Activated T-cell treated with anti-CD3 and anti-CD28 coated beads, Interleukin-2, amount 50 U/mL, for 4 hours (primary cell): Measurements from ENCODE around the gene MIS18BP1. TPM values are rescaled to one million over a fixed set of nuclear protein-coding genes. Genes with fewer than 3 reads are reported as not detected.

ENCODE experiments used
- ATAC-seq, 2 donors: fragments of 200-7000 bp; cut with Tn5 transposase; one replicate each; pipeline ENCODE4 v1.10.0; 2021
- DNase-seq: peaks from one replicate; pipeline ENCODE4 v3.0.0-alpha.2; 2020
- H3K27me3 Mint-ChIP-seq: one replicate; pipeline ENCODE4 v1.8.0; 2021; ENCODE audit warnings: low read depth, mixed read lengths
- H3K36me3 Mint-ChIP-seq: one replicate; pipeline ENCODE4 v1.8.0; 2022; ENCODE audit warnings: mixed read lengths; ENCODE audit not compliant: insufficient read depth
- H3K4me1 Mint-ChIP-seq: one replicate; pipeline ENCODE4 v1.8.0; 2021; ENCODE audit warnings: low read depth, mixed read lengths
- H3K4me3 Mint-ChIP-seq: one replicate; pipeline ENCODE4 v1.8.0; 2021; ENCODE audit warnings: mild to moderate bottlenecking, moderate library complexity, mixed read lengths
- H3K9me3 Mint-ChIP-seq: one replicate; pipeline ENCODE4 v1.8.0; 2021; ENCODE audit warnings: mixed read lengths
- total RNA-seq, 3 donors: library from RNA; stranded (reverse); gene quantifications; one replicate each; pipeline ENCODE4 v1.2.1, GENCODE V29; 2021

MIS18BP1 gene
- total RNA-seq, 3 donors from 2014 or later = 17.3 to 22.2 (median 18.8) TPM

- no peak for DNase-seq
- Mint-ChIP-seq H3K27me3 (no peaks in the 10 kb centered on the region), H3K4me1 (no peaks in the 10 kb centered on the region), H3K4me3 (no peak overlapping the region), H3K9me3 (no peaks in the 10 kb centered on the region), H3K36me3 (peaks cover 20% of the 10 kb centered on the region)
- no peak for ATAC-seq
These were observed 40.8 kb downstream of the MIS18BP1 start for GRCh38 chr14:45212231-45212630.

- Mint-ChIP-seq H3K4me1 (no peaks in the 10 kb centered on the region), H3K4me3 (no peak overlapping the region), H3K36me3 (peaks cover 26% of the 10 kb centered on the region), H3K9me3 (no peaks in the 10 kb centered on the region), H3K27me3 (no peaks in the 10 kb centered on the region)
- ATAC-seq = no peak
- DNase-seq = no peak
These were observed 41.7 kb downstream of the MIS18BP1 start for GRCh38 chr14:45211295-45211694.

GRCh38 chr14:45210159-45210558 lies 42.8 kb downstream of the MIS18BP1 start:
- H3K36me3 Mint-ChIP-seq = peaks cover 28% of the 10 kb centered on the region
- DNase-seq (no peak), ATAC-seq (no peak)

GRCh38 chr14:45204241-45204640 lies 48.8 kb downstream of the MIS18BP1 start:
- Mint-ChIP-seq H3K36me3 (peaks cover 18% of the 10 kb centered on the region), H3K4me3 (no peak overlapping the region), H3K9me3 (no peaks in the 10 kb centered on the region), H3K27me3 (no peaks in the 10 kb centered on the region), H3K4me1 (peaks cover 4% of the 10 kb centered on the region)
- DNase-seq = no peak
- ATAC-seq = no peak

More at GRCh38 chr14:45210159-45210558, 42.8 kb downstream of the MIS18BP1 start:
- H3K4me1 Mint-ChIP-seq = no peaks in the 10 kb centered on the region
- H3K27me3 Mint-ChIP-seq = no peaks in the 10 kb centered on the region
- no peak overlapping the region for H3K4me3 Mint-ChIP-seq
- H3K9me3 Mint-ChIP-seq = no peaks in the 10 kb centered on the region

- Mint-ChIP-seq H3K27me3 (no peaks in the 10 kb centered on the region), H3K4me1 (peaks cover 4% of the 10 kb centered on the region), H3K4me3 (no peak overlapping the region)
These were observed 51.1 kb downstream of the MIS18BP1 start for GRCh38 chr14:45201905-45202304.

GRCh38 chr14:45199230-45199629 lies 53.8 kb downstream of the MIS18BP1 start:
- Mint-ChIP-seq H3K4me1 (peaks cover 4% of the 10 kb centered on the region), H3K9me3 (no peaks in the 10 kb centered on the region), H3K27me3 (no peaks in the 10 kb centered on the region), H3K36me3 (peaks cover 15% of the 10 kb centered on the region), H3K4me3 (no peak overlapping the region)
- ATAC-seq (no peak), DNase-seq (no peak)

More at GRCh38 chr14:45201905-45202304, 51.1 kb downstream of the MIS18BP1 start:
- DNase-seq = no peak
- Mint-ChIP-seq H3K36me3 (peaks cover 13% of the 10 kb centered on the region), H3K9me3 (no peaks in the 10 kb centered on the region)
- ATAC-seq = peak in 1 of 2 donors; percentile 43

- Mint-ChIP-seq H3K36me3 (peaks cover 15% of the 10 kb centered on the region), H3K4me1 (peaks cover 4% of the 10 kb centered on the region), H3K4me3 (no peak overlapping the region), H3K9me3 (no peaks in the 10 kb centered on the region), H3K27me3 (no peaks in the 10 kb centered on the region)
- DNase-seq = no peak
- ATAC-seq = no peak
These were observed 54.5 kb downstream of the MIS18BP1 start for GRCh38 chr14:45198551-45198950.

GRCh38 chr14:45194964-45195363 lies 58.0 kb downstream of the MIS18BP1 start:
- no peak overlapping the region for H3K4me3 Mint-ChIP-seq
- H3K36me3 Mint-ChIP-seq = peaks cover 13% of the 10 kb centered on the region
- no peak for DNase-seq
- no peaks in the 10 kb centered on the region for H3K27me3 Mint-ChIP-seq
- ATAC-seq = peak; percentile 62 to 70
- no peaks in the 10 kb centered on the region for H3K4me1 Mint-ChIP-seq
- no peaks in the 10 kb centered on the region for H3K9me3 Mint-ChIP-seq

- Mint-ChIP-seq H3K9me3 (no peaks in the 10 kb centered on the region), H3K4me3 (no peak overlapping the region), H3K4me1 (no peaks in the 10 kb centered on the region), H3K27me3 (no peaks in the 10 kb centered on the region), H3K36me3 (peaks cover 18% of the 10 kb centered on the region)
- ATAC-seq = no peak
- no peak for DNase-seq
These were observed 67.7 kb downstream of the MIS18BP1 start for GRCh38 chr14:45185100-45185814.

- DNase-seq = no peak
- no peaks in the 10 kb centered on the region for H3K9me3 Mint-ChIP-seq
- no peak overlapping the region for H3K4me3 Mint-ChIP-seq
- no peak for ATAC-seq
- no peaks in the 10 kb centered on the region for H3K4me1 Mint-ChIP-seq
- H3K36me3 Mint-ChIP-seq = peaks cover 9% of the 10 kb centered on the region
- no peaks in the 10 kb centered on the region for H3K27me3 Mint-ChIP-seq
These were observed 71.2 kb downstream of the MIS18BP1 start for GRCh38 chr14:45181806-45182205.

GRCh38 chr14:45181329-45181728 lies 71.7 kb downstream of the MIS18BP1 start:
- DNase-seq (no peak), ATAC-seq (no peak)
- no peak overlapping the region for H3K4me3 Mint-ChIP-seq
- peaks cover 5% of the 10 kb centered on the region for H3K36me3 Mint-ChIP-seq
- no peaks in the 10 kb centered on the region for H3K4me1 Mint-ChIP-seq
- H3K27me3 Mint-ChIP-seq = no peaks in the 10 kb centered on the region
- H3K9me3 Mint-ChIP-seq = no peaks in the 10 kb centered on the region

GRCh38 chr14:45177076-45177475 lies 75.9 kb downstream of the MIS18BP1 start:
- DNase-seq = no peak
- H3K27me3 Mint-ChIP-seq = no peaks in the 10 kb centered on the region
- H3K4me3 Mint-ChIP-seq = no peak overlapping the region

GRCh38 chr14:45169906-45170305 lies 83.1 kb downstream of the MIS18BP1 start:
- Mint-ChIP-seq H3K27me3 (no peaks in the 10 kb centered on the region), H3K4me3 (no peak overlapping the region), H3K9me3 (no peaks in the 10 kb centered on the region), H3K4me1 (no peaks in the 10 kb centered on the region), H3K36me3 (peaks cover 20% of the 10 kb centered on the region)
- no peak for DNase-seq
- no peak for ATAC-seq

More at GRCh38 chr14:45177076-45177475, 75.9 kb downstream of the MIS18BP1 start:
- Mint-ChIP-seq H3K36me3 (peaks cover 4% of the 10 kb centered on the region), H3K9me3 (no peaks in the 10 kb centered on the region), H3K4me1 (no peaks in the 10 kb centered on the region)
- ATAC-seq = no peak

GRCh38 chr14:45156067-45156466 lies 96.9 kb downstream of the MIS18BP1 start:
- H3K36me3 Mint-ChIP-seq = peaks cover 14% of the 10 kb centered on the region
- no peaks in the 10 kb centered on the region for H3K9me3 Mint-ChIP-seq
- no peaks in the 10 kb centered on the region for H3K4me1 Mint-ChIP-seq
- no peak overlapping the region for H3K4me3 Mint-ChIP-seq
- ATAC-seq (peak; percentile 38 to 55), DNase-seq (no peak)
- no peaks in the 10 kb centered on the region for H3K27me3 Mint-ChIP-seq
